GM12891 (cell line): ENCODE measurements around the gene RPS6KA2.

Experiments used
- POLR2A ChIP-seq: IDR thresholded peaks from 2 replicates; pipeline ENCODE4 v1.6.1; 2011; ENCODE audit warnings: low read depth, low read length, control low read depth
- POLR2AphosphoS5 ChIP-seq: IDR thresholded peaks from 2 replicates; pipeline ENCODE4 v1.6.1; 2011; ENCODE audit warnings: low read depth, low read length, control low read depth
- POU2F2 ChIP-seq: IDR thresholded peaks from 2 replicates; pipeline ENCODE4 v1.6.1; 2011; ENCODE audit warnings: low read depth, mild to moderate bottlenecking, control low read depth, low read length, moderate library complexity
- SPI1 ChIP-seq: IDR thresholded peaks from 2 replicates; pipeline ENCODE4 v1.6.1; 2011; ENCODE audit warnings: low read depth, low read length, control low read depth
- TAF1 ChIP-seq: IDR thresholded peaks from 2 replicates; pipeline ENCODE4 v1.6.1; 2011; ENCODE audit warnings: low read depth, low read length, control low read depth

GRCh38 chr6:166644681-166645080 is 17.6 kb upstream of the RPS6KA2 start:
- TF ChIP-seq POLR2A (no peak), POLR2AphosphoS5 (no peak), TAF1 (no peak), SPI1 (no peak), POU2F2 (no peak)
